Activated CD4-positive, alpha-beta T cell treated with anti-CD3 and anti-CD28 coated beads, Interleukin-2, amount 50 U/mL, for 48 hours (primary cell): ENCODE measurements around the gene ALOXE3.

Experiments
- DNase-seq, 2 experiments: peaks; one replicate each; pipeline ENCODE4 v3.0.0-alpha.2; 2020

Gene ALOXE3

GRCh38 chr17:8153957-8154607, 35.8 kb upstream of the ALOXE3 start:
- peak; percentile 96 to 97 for DNase-seq

GRCh38 chr17:8153525-8153956, 35.2 kb upstream of the ALOXE3 start:
- DNase-seq: peak; percentile 70 to 79

- no peak for DNase-seq
Measured at GRCh38 chr17:8153031-8153451, 34.7 kb upstream of the ALOXE3 start.

- peak; percentile 94 to 96 for DNase-seq
Measured at GRCh38 chr17:8152112-8152775, 33.9 kb upstream of the ALOXE3 start, which contains the start of gene PER1. Gene PER1 (minus strand): TSS chr17:8152404. CDS start chr17:8150706, 1,698 bp downstream.

- DNase-seq: peak; percentile 39 to 56
Measured at GRCh38 chr17:8151641-8152111, 33.4 kb upstream of the ALOXE3 start.

GRCh38 chr17:8151120-8151640, 32.9 kb upstream of the ALOXE3 start:
- peak; percentile 87 to 90 for DNase-seq

GRCh38 chr17:8150194-8151119, 32.1 kb upstream of the ALOXE3 start:
- no peak for DNase-seq

GRCh38 chr17:8149419-8150193, 31.3 kb upstream of the ALOXE3 start:
- no peak for DNase-seq

- no peak for DNase-seq
Measured at GRCh38 chr17:8148560-8148959, 30.2 kb upstream of the ALOXE3 start.

- DNase-seq: no peak
Measured at GRCh38 chr17:8147805-8148404, 29.6 kb upstream of the ALOXE3 start.

- DNase-seq: no peak
Measured at GRCh38 chr17:8147141-8147804, 29.0 kb upstream of the ALOXE3 start.

GRCh38 chr17:8146381-8147140, 28.2 kb upstream of the ALOXE3 start:
- DNase-seq: no peak

GRCh38 chr17:8145811-8146210, 27.5 kb upstream of the ALOXE3 start:
- DNase-seq: no peak

GRCh38 chr17:8144401-8145231, 26.3 kb upstream of the ALOXE3 start:
- no peak for DNase-seq

- DNase-seq: no peak
Measured at GRCh38 chr17:8143581-8144400, 25.5 kb upstream of the ALOXE3 start.

- no peak for DNase-seq
Measured at GRCh38 chr17:8142887-8143580, 24.7 kb upstream of the ALOXE3 start.

GRCh38 chr17:8142158-8142886, 24.0 kb upstream of the ALOXE3 start:
- no peak for DNase-seq
